OCI-LY1 (cell line): ENCODE data around the gene MRGPRD.

Source experiments
- H2AFZ ChIP-seq: fragments of 200-600 bp; sonication (generic), shearing (Covaris generic); 2 replicates; pipeline ENCODE4 v1.6.0; 2014; ENCODE audit warnings: antibody characterized with exemption, mild to moderate bottlenecking, low read length
- H3F3A ChIP-seq: fragments of 200-600 bp; sonication (generic), shearing (Covaris generic); 2 replicates; pipeline ENCODE4 v1.6.0; 2014; ENCODE audit warnings: mild to moderate bottlenecking, antibody characterized with exemption, low read length, moderate library complexity; ENCODE audit not compliant: insufficient read depth
- H3K27ac ChIP-seq: fragments of 200-600 bp; sonication (generic); 2 replicates; pipeline ENCODE4 v1.5.1; 2014; ENCODE audit warnings: low read length, mixed run types, mild to moderate bottlenecking, low read depth; ENCODE audit not compliant: poor library complexity, severe bottlenecking
- H3K27me3 ChIP-seq: fragments of 200-600 bp; sonication (generic); 2 replicates; pipeline ENCODE4 v1.6.0; 2014; ENCODE audit warnings: antibody characterized with exemption, mild to moderate bottlenecking, low read length, moderate library complexity; ENCODE audit not compliant: insufficient read depth
- H3K36me3 ChIP-seq: fragments of 200-600 bp; sonication (generic); 2 replicates; pipeline ENCODE4 v1.6.1; 2014; ENCODE audit warnings: mild to moderate bottlenecking, antibody characterized with exemption, low read length, moderate library complexity, mixed read lengths; ENCODE audit not compliant: insufficient read depth
- H3K4me1 ChIP-seq: fragments of 200-600 bp; sonication (generic); 2 replicates; pipeline ENCODE4 v1.5.1; 2014; ENCODE audit warnings: mild to moderate bottlenecking, low read length, moderate library complexity; ENCODE audit not compliant: insufficient read depth, severe bottlenecking
- H3K4me2 ChIP-seq: fragments of 200-600 bp; sonication (generic), shearing (Covaris generic); 2 replicates; pipeline ENCODE4 v1.6.1; 2014; ENCODE audit warnings: low read length
- H3K4me3 ChIP-seq: fragments of 200-600 bp; sonication (generic); 2 replicates; pipeline ENCODE4 v1.5.1; 2014; ENCODE audit warnings: low read length, low read depth, mild to moderate bottlenecking, mixed read lengths; ENCODE audit not compliant: poor library complexity, severe bottlenecking
- H3K79me2 ChIP-seq: fragments of 200-600 bp; shearing (Covaris generic); 2 replicates; pipeline ENCODE4 v1.6.1; 2016; ENCODE audit warnings: mixed run types, low read length, mixed read lengths; ENCODE audit not compliant: insufficient read depth
- H3K9ac ChIP-seq: fragments of 200-600 bp; sonication (generic), shearing (Covaris generic); 2 replicates; pipeline ENCODE4 v1.6.1; 2014; ENCODE audit warnings: mild to moderate bottlenecking, low read length, mixed read lengths
- H3K9me2 ChIP-seq: fragments of 200-600 bp; sonication (generic), shearing (Covaris generic); 2 replicates; pipeline ENCODE4 v1.6.1; 2014; ENCODE audit warnings: low read depth, mild to moderate bottlenecking, low read length, mixed read lengths
- H3K9me3 ChIP-seq: fragments of 200-600 bp; shearing (Covaris generic); 2 replicates; pipeline ENCODE4 v1.6.1; 2014; ENCODE audit warnings: low read length, mixed read lengths
- H4K20me1 ChIP-seq: fragments of 200-600 bp; sonication (generic), shearing (Covaris generic); 2 replicates; pipeline ENCODE4 v1.6.0; 2016; ENCODE audit warnings: mild to moderate bottlenecking, low read length; ENCODE audit not compliant: insufficient read depth
- EZH2 ChIP-seq: fragments of 200-600 bp; sonication (generic), shearing (Covaris generic); IDR thresholded peaks from 2 replicates; pipeline ENCODE4 v1.8.0; 2017; ENCODE audit warnings: borderline replicate concordance, mixed run types, mild to moderate bottlenecking, antibody characterized with exemption, low read length, moderate library complexity, mixed read lengths
- TF ChIP-seq, protein P1 (sequence below): fragments of 200-600 bp; sonication (generic), shearing (Covaris generic); IDR thresholded peaks from 2 replicates; pipeline ENCODE4 v1.5.1; 2017; ENCODE audit warnings: mild to moderate bottlenecking, antibody characterized with exemption, low read length, moderate library complexity, mixed read lengths

Gene MRGPRD

DNA sequence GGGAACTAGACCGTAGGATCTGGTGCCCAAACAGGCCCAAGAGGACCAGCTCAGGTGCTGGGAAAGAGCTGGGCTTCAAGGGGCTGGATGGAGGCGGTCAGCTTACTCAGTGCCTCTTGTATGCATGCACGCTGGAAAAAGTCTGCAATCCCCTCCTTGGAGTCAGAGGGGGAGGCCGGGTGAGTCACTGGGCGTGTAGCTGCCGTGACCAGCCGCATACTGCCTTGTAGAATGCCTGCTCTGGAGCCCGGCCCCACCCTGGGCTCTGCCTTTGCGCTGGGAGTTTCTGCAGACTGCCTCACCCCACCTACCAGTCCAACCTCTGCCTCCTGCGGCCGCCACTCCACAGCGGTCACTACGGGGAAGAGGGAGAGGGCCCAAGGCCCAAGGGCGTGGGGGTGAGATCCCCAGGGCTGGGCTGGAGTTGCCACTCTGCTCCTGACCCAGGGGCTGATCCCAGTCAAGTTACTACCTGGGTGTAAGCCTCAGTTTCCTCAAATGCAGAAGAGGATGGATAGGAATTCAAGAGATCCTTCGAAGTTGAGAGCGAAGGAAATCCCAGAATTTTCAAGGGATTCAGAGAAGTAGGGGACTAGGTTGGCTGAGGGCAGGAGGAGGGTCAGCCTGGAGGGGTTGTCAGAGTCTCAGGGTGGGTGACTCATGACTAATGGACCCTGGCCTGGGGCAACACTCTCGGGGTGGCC lies 28.1 kb upstream of the MRGPRD start:
- Histone ChIP-seq H3F3A (no peaks in the 10 kb centered on the region), H3K9me2 (no peaks in the 10 kb centered on the region), H3K36me3 (no peaks in the 10 kb centered on the region), H3K9me3 (no peaks in the 10 kb centered on the region), H3K4me1 (no peaks in the 10 kb centered on the region), H2AFZ (no peak overlapping the region), H3K79me2 (no peaks in the 10 kb centered on the region), H4K20me1 (no peaks in the 10 kb centered on the region), H3K4me3 (no peak overlapping the region), H3K27me3 (no peaks in the 10 kb centered on the region; the same call in 1 of the 2 replicates), H3K27ac (no peak overlapping the region), H3K4me2 (no peak overlapping the region), H3K9ac (no peak overlapping the region)
- TF ChIP-seq EZH2, result no peak
- TF ChIP-seq, protein P1, sequence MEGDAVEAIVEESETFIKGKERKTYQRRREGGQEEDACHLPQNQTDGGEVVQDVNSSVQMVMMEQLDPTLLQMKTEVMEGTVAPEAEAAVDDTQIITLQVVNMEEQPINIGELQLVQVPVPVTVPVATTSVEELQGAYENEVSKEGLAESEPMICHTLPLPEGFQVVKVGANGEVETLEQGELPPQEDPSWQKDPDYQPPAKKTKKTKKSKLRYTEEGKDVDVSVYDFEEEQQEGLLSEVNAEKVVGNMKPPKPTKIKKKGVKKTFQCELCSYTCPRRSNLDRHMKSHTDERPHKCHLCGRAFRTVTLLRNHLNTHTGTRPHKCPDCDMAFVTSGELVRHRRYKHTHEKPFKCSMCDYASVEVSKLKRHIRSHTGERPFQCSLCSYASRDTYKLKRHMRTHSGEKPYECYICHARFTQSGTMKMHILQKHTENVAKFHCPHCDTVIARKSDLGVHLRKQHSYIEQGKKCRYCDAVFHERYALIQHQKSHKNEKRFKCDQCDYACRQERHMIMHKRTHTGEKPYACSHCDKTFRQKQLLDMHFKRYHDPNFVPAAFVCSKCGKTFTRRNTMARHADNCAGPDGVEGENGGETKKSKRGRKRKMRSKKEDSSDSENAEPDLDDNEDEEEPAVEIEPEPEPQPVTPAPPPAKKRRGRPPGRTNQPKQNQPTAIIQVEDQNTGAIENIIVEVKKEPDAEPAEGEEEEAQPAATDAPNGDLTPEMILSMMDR, result no peak

DNA sequence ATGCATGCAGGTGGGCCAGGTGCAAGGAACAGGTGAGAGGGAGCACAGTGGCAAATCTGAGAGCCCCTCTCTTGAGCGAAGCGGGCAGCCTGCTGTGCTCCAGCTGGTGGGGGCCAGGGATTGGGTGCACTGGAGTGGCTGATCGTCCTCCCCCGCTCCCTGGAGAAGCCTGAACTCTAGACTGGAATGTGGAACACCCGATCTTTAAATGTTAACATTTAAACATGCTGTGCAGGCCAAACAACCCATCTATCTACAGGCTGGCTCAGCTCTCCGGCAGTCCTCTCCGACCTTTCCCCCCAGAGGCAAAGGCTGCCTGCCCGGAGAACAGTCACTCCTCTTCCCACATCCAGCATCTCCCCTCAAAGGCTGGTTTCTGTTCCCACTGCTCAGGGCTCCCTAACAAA lies 27.2 kb upstream of the MRGPRD start:
- no peak overlapping the region for H3K27ac ChIP-seq
- H3K4me2 ChIP-seq, result no peak overlapping the region
- no peak overlapping the region for H2AFZ ChIP-seq
- no peaks in the 10 kb centered on the region for H3K9me2 ChIP-seq
- no peaks in the 10 kb centered on the region for H3F3A ChIP-seq
- H3K4me1 ChIP-seq, result no peaks in the 10 kb centered on the region
- H3K79me2 ChIP-seq, result no peaks in the 10 kb centered on the region
- no peak overlapping the region for H3K9ac ChIP-seq
- TF ChIP-seq EZH2, result no peak
- TF ChIP-seq, protein P1, result no peak
- no peaks in the 10 kb centered on the region for H3K36me3 ChIP-seq
- H3K27me3 ChIP-seq, result no peaks in the 10 kb centered on the region; the same call in 1 of the 2 replicates
- H3K4me3 ChIP-seq, result no peak overlapping the region
- no peaks in the 10 kb centered on the region for H3K9me3 ChIP-seq
- no peaks in the 10 kb centered on the region for H4K20me1 ChIP-seq

DNA sequence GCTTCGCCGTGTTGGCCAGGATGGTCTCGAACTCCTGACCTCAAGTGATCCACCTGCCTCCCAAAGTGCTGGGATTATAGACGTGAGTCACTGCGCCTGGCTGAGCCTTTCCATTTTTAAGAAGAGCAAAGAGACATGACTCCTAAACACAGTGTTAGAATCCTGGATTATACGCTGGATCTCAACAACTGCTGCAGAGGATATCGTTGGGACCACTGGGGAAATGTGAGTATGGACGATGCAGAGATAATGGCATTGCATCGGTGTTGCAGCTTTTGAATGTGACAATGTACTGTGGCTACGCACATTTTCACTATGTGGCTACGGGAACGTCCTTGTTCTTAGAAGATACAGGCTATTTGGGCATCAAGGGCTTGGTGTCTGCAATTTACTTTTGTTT lies 26.0 kb upstream of the MRGPRD start:
- Histone ChIP-seq H3K9me3 (no peaks in the 10 kb centered on the region), H3K4me1 (no peaks in the 10 kb centered on the region), H3K9me2 (no peaks in the 10 kb centered on the region), H3K4me2 (no peak overlapping the region), H3K79me2 (no peaks in the 10 kb centered on the region), H2AFZ (no peak overlapping the region), H3K4me3 (no peak overlapping the region), H3K36me3 (no peaks in the 10 kb centered on the region), H3K27ac (no peak overlapping the region), H4K20me1 (no peaks in the 10 kb centered on the region), H3K9ac (no peak overlapping the region), H3F3A (no peaks in the 10 kb centered on the region), H3K27me3 (no peaks in the 10 kb centered on the region; the same call in 1 of the 2 replicates)
- no peak for TF ChIP-seq EZH2
- TF ChIP-seq, protein P1, result no peak
